B cell (primary cell): ENCODE results near the gene AFDN.

Experiments used
- EZH2 ChIP-seq: IDR thresholded peaks from 2 replicates; pipeline ENCODE4 v1.6.1; 2012; ENCODE audit warnings: borderline replicate concordance, low read depth, mild to moderate bottlenecking, moderate library complexity, low read length; ENCODE audit not compliant: insufficient read depth, poor library complexity, severe bottlenecking
- TF ChIP-seq, protein P1 (sequence below): fragments of 200-600 bp; IDR thresholded peaks from one replicate; pipeline ENCODE4 v1.8.0; 2022; ENCODE audit warnings: antibody characterized with exemption, mild to moderate bottlenecking

- TF ChIP-seq, protein P1, sequence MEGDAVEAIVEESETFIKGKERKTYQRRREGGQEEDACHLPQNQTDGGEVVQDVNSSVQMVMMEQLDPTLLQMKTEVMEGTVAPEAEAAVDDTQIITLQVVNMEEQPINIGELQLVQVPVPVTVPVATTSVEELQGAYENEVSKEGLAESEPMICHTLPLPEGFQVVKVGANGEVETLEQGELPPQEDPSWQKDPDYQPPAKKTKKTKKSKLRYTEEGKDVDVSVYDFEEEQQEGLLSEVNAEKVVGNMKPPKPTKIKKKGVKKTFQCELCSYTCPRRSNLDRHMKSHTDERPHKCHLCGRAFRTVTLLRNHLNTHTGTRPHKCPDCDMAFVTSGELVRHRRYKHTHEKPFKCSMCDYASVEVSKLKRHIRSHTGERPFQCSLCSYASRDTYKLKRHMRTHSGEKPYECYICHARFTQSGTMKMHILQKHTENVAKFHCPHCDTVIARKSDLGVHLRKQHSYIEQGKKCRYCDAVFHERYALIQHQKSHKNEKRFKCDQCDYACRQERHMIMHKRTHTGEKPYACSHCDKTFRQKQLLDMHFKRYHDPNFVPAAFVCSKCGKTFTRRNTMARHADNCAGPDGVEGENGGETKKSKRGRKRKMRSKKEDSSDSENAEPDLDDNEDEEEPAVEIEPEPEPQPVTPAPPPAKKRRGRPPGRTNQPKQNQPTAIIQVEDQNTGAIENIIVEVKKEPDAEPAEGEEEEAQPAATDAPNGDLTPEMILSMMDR, result no peak
- TF ChIP-seq EZH2, result no peak
Measured at GRCh38 chr6:167937948-167938911, 111.5 kb downstream of the AFDN start.
